ENCODE measurements around the gene ECHDC3. TPM values are rescaled to one million over a fixed set of nuclear protein-coding genes. Genes with fewer than 3 reads are reported as not detected.
"Not testable (repeated sequence)": the region's sequence is repeated elsewhere in the genome, so short reads cannot be mapped to it uniquely, and the experiment has no call there.

ECHDC3 gene
- total RNA-seq, 2 donors from 2014 or later: 10.2 to 10.5 TPM

- intact Hi-C loops (cut with DNase I, micrococcal nuclease): no loop called here
- DNase-seq: no peak
- ATAC-seq: no peak
Measured at GRCh38 chr10:11714750-11715365, 27.3 kb upstream of the ECHDC3 start.

DNA sequence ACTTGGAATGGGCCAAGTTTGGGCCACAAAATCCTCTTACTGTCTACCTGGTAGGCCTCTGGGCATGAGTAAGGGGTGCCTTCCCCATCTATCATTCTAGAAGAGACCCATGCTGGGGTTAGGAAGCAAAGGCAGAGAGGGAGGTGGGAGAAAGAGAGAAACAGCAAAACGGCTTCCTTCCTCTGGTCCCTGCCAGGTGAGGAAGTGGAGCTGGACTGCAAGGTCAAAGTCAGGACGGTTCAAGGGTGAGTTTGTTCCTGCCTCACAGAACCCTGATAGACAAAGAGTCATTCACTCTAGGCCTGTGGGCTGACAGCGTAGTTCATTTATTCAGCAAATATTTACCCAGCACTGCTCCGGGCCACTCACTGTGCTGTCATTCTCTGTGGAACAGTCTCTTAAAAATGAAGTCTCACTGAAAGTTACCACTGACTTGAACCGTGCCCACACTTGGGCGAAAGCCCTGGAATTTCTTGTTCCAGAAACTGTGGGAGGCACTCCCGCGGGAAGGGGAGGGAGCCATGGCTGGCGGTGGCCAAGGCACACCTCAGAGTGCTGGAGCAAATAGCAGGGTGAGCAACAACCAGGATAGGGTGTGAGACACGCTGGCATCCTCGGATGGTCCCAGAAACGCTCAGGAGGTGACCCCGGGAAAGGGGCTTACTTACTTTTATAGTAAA, 26.2 kb upstream of the ECHDC3 start:
- DNase-seq (peak; percentile 65 to 66), ATAC-seq (peak; percentile 95)
- intact Hi-C loops (cut with DNase I, micrococcal nuclease): no loop called here

- intact Hi-C loops (cut with DNase I, micrococcal nuclease): no loop called here
- DNase-seq: no peak
- ATAC-seq: no peak
Measured at GRCh38 chr10:11716686-11717085, 25.5 kb upstream of the ECHDC3 start.

DNA sequence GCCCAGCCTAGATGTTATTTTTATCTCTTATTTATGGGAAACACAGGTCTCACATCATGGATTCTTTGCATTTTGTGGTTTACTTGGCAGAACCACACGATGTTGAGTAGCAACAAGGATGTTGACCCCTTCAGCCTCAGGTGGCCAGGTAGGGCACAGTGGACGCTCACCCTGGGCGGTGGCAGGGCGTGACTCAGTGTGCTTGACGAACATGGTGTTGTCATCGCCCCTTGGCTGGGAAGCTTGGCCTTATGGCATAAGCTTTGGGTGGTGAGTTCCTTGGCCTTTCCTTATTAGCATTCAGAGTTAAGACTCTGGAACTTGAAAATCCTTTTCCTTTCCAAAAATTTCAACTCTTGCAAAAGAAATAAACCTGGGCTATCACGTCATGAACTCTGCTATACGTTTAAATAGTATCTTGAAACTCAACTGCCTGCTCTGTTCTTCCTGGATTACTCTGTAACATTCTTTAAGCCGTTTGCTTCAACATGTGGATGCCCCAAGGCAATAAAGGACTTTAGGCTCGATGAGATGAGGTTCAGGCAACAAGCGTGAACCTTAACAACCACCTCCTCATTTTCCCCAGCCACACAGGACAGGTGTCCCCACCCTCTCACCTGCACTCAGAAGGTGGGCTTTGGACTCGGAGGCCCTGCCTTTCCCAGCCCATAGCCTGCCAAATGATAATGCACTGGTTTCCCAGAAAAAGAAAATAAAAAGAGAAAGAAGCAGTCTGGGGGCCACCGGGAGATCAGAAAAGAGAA, 22.5 kb upstream of the ECHDC3 start:
- DNase-seq: no peak
- intact Hi-C loops (cut with DNase I, micrococcal nuclease): loop anchor here in 1 of 2 donors (10.0 kb wide), 1 partner anchor 205 kb away; no protein-coding TSS in a partner anchor

GRCh38 chr10:11720260-11720741, 21.9 kb upstream of the ECHDC3 start:
- intact Hi-C loops (cut with DNase I, micrococcal nuclease): loop anchor here in 1 of 2 donors (10.0 kb wide), 1 partner anchor 206 kb away; no protein-coding TSS in a partner anchor
- DNase-seq (no peak), ATAC-seq (no peak)

More for the DNA sequence above, 22.5 kb upstream of the ECHDC3 start:
- no peak for ATAC-seq

DNA sequence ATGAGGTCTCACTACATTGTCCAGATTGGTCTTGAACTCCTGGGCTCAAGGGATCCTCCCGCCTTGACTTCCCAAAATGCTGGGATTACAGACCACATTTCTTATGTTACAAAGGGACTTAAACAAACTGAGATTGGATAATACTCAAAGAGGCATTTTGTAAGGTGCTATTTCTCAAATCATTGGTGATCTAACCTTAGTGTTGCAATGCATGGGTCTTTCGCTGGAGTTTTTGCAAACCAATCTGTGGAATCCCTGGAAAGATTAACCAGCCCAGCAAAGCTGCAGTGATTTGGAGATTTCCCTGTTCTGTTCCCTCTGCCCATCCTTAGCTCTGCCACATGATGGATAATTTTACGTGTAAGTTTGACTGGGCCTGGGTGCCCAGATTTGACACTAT, 20.4 kb upstream of the ECHDC3 start:
- ATAC-seq: no peak
- intact Hi-C loops (cut with DNase I, micrococcal nuclease): loop anchor here in 1 of 2 donors (10.0 kb wide), 1 partner anchor 207 kb away; no protein-coding TSS in a partner anchor

DNA sequence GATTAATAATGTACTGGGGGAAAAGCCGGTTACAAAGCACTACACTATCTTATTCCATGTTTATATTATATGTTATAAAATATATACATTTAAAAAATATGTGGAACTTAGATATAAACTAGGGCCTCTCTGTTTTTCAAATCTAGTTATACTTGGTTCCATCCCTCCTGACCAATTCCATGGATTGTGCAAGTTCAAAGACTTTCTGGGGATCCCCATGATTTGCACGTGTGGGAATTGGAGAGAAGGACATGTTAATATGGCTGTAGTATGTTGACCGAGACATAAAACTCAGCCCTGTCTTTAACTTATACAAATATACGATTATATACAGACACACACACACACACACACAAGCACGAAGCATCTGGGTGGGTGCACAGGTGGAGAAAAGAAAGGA, 18.8 kb upstream of the ECHDC3 start:
- ATAC-seq (peak; percentile 56), DNase-seq (no peak)
- intact Hi-C loops (cut with DNase I, micrococcal nuclease): loop anchor here in 1 of 2 donors (10.0 kb wide), 1 partner anchor 209 kb away; no protein-coding TSS in a partner anchor

More for the DNA sequence above, 20.4 kb upstream of the ECHDC3 start:
- DNase-seq: no peak

- DNase-seq: no peak
- peak; percentile 91 for ATAC-seq
Measured at GRCh38 chr10:11724938-11725776, 17.0 kb upstream of the ECHDC3 start.

GRCh38 chr10:11725912-11726311, 16.3 kb upstream of the ECHDC3 start:
- intact Hi-C loops (cut with DNase I, micrococcal nuclease): loop anchor here (5.0 to 10.0 kb wide), 2 partner anchors 209 to 211 kb away; no protein-coding TSS in a partner anchor
- peak; percentile 34 for ATAC-seq
- DNase-seq: no peak

More at GRCh38 chr10:11724938-11725776, 17.0 kb upstream of the ECHDC3 start:
- intact Hi-C loops (cut with DNase I, micrococcal nuclease): loop anchor here (5.0 to 10.0 kb wide), 2 partner anchors 208 to 210 kb away; no protein-coding TSS in a partner anchor

- intact Hi-C loops (cut with DNase I, micrococcal nuclease): loop anchor here (5.0 to 10.0 kb wide), 2 partner anchors 210 to 213 kb away; no protein-coding TSS in a partner anchor
- DNase-seq: no peak
- no peak for ATAC-seq
Measured at GRCh38 chr10:11727563-11727962, 14.6 kb upstream of the ECHDC3 start.

- intact Hi-C loops (cut with DNase I, micrococcal nuclease): loop anchor here (5.0 to 10.0 kb wide), 2 partner anchors 211 to 214 kb away; no protein-coding TSS in a partner anchor
- DNase-seq (no peak), ATAC-seq (no peak)
Measured at GRCh38 chr10:11728353-11728752, 13.8 kb upstream of the ECHDC3 start.

GRCh38 chr10:11729790-11730315, 12.3 kb upstream of the ECHDC3 start:
- DNase-seq (no peak), ATAC-seq (no peak)
- intact Hi-C loops (cut with DNase I, micrococcal nuclease): loop anchor here (5.0 to 10.0 kb wide), 2 partner anchors 213 to 215 kb away; no protein-coding TSS in a partner anchor

DNA sequence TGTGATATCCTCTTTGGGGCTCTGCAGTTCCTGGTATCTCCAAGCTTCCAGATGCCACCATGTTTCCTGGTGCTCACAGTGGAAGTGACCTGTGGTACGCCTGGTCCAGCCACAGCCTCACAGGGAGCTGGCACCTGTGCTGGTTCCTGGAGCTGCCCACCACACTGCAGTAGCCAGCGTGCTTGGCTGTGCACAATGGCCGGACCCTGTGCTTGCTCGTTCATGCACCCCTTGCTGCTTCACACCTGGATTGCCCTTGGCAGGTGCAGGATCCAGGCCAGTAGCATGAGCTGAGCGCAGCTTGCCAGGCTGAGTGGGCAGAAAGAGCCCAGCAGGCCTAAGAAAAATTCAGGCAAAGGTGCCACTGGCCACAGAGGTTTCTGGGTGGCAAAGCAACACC, 11.4 kb upstream of the ECHDC3 start:
- ATAC-seq (no peak), DNase-seq (no peak)
- intact Hi-C loops (cut with DNase I, micrococcal nuclease): no loop called here

DNA sequence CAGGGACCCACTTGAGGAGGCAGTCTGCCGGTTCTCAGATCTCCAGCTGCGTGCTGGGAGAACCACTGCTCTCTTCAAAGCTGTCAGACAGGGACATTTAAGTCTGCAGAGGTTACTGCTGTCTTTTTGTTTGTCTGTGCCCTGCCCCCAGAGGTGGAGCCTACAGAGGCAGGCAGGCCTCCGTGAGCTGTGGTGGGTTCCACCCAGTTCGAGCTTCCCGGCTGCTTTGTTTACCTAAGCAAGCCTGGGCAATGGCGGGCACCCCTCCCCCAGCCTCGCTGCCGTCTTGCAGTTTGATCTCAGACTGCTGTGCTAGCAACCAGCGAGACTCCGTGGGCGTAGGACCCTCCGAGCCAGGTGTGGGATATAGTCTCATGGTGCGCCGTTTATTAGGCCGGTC, 5.4 kb upstream of the ECHDC3 start:
- intact Hi-C loops (cut with DNase I, micrococcal nuclease); ATAC-seq: not testable (repeated sequence)

GRCh38 chr10:11737258-11738032, 4.7 kb upstream of the ECHDC3 start:
- ATAC-seq: peak; percentile 34
- intact Hi-C loops (cut with DNase I, micrococcal nuclease); DNase-seq: not testable (repeated sequence)

More for the DNA sequence above, 5.4 kb upstream of the ECHDC3 start:
- DNase-seq: not testable (repeated sequence)

GRCh38 chr10:11740907-11741306, 1.3 kb upstream of the ECHDC3 start:
- intact Hi-C loops (cut with DNase I, micrococcal nuclease): no loop called here
- ATAC-seq (no peak), DNase-seq (no peak)

- intact Hi-C loops (cut with DNase I, micrococcal nuclease): no loop called here
- DNase-seq: no peak
- ATAC-seq: no peak
Measured at GRCh38 chr10:11741608-11742007, 574 bp upstream of the ECHDC3 start.
